Measurements from ENCODE around the gene KANSL1. TPM values are rescaled to one million over a fixed set of nuclear protein-coding genes. Genes with fewer than 3 reads are reported as not detected.
A peak's percentile ranks its signal among the peaks of the same experiment; 100 is the strongest.

The KANSL1 gene
- total and polyA plus RNA-seq, 9 of the 15 experiments (the other 6 are each of a cell fraction or from before 2014, with no cell fraction given) = 3.6 to 55.4 (median 31.8) TPM

DNA sequence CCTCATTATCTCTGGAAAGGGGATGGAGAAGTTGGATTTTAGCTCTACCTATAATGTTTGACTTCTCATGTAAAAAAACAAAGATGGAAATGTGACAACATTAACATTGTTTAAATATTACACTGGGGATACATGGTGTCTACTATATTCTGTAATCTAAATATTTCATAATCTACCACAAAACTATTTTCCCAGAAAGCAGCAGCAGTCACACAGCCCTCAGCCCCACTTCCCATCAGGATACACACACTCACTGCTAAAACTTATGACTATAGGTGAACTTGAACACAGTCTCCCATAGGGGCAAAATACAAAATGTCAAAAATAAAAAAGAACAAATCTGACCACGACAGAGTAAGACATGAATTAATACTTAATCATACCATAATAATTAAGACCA, 95.7 kb downstream of the KANSL1 start:
- in situ Hi-C loops (cut with MboI) (loop anchor here (10.0 kb wide), 1 partner anchor 477 kb away; the partner anchor contains the start of gene ARL17A), intact Hi-C loops (cut with micrococcal nuclease) (no loop called here)
- ChIA-PET CTCF (ENCODE audit: low intra/inter-chr PET ratio) (no interaction called here), POLR2A (no interaction called here)
- H3K9me1 ChIP-seq (ENCODE audit: control insufficient read depth, insufficient read depth, low read length) = no peaks in the 10 kb centered on the region
- H3K9ac ChIP-seq (ENCODE audit: insufficient read depth in 1 of 2, low read depth in 2 of 2, low read length in 2 of 2) = no peak overlapping the region
- BruUV-seq (replicated peaks) = no TSS peak
- no peak overlapping the region for H3K4me3 ChIP-seq
- peaks cover 16 to 23% of the 10 kb centered on the region in 2 experiments for H3K4me1 ChIP-seq (replicated peaks in 1 of 2; ENCODE audit: control insufficient read depth in 2 of 2, insufficient read depth in 2 of 2, low read length in 2 of 2)
- peaks cover 92% of the 10 kb centered on the region for H3K79me2 ChIP-seq (ENCODE audit: control insufficient read depth, insufficient read depth, low read length)
- H3K4me2 ChIP-seq (ENCODE audit: insufficient read depth, low read length) = no peak overlapping the region
- no peak for DNase-seq (ENCODE audit: extremely low read depth in 1 of 4, low spot score in 3 of 4)
- 39% methylated on average over 1 of the region's 1 CpG for WGBS (ENCODE audit: insufficient coverage, low coverage, missing lambda C conversion rate)
- H3K9me3 ChIP-seq (replicated peaks; ENCODE audit: control insufficient read depth, insufficient read depth, low read depth, low read length) = no peaks in the 10 kb centered on the region
- no peak overlapping the region for H2AFZ ChIP-seq (ENCODE audit: low read depth, low read length)
- H4K20me1 ChIP-seq (replicated peaks; ENCODE audit: control insufficient read depth, insufficient read depth, low read length) = peaks cover 8% of the 10 kb centered on the region; the same call in 1 of the 2 replicates
- no peak for FAIRE-seq
- ATAC-seq = no peak
- H3K27ac ChIP-seq (ENCODE audit: extremely low read depth, low read depth, low read length) = no peak overlapping the region
- H3K36me3 ChIP-seq (ENCODE audit: control insufficient read depth, insufficient read depth, low read length) = peaks cover 18% of the 10 kb centered on the region
- no peaks in the 10 kb centered on the region for H3K27me3 ChIP-seq (ENCODE audit: control insufficient read depth in 2 of 2, insufficient read depth in 2 of 2, low read length in 2 of 2)
- TF ChIP-seq CEBPB (tag; IDR thresholded peaks at IDR 0.05) (0 out of 2 replicates have a peak, but pooled peaks have one; percentile 9), HSF4 (CRISPR knock-in tag; IDR thresholded peaks at IDR 0.05; ENCODE audit: borderline replicate concordance) (no peak)
- TF ChIP-seq, protein P1, sequence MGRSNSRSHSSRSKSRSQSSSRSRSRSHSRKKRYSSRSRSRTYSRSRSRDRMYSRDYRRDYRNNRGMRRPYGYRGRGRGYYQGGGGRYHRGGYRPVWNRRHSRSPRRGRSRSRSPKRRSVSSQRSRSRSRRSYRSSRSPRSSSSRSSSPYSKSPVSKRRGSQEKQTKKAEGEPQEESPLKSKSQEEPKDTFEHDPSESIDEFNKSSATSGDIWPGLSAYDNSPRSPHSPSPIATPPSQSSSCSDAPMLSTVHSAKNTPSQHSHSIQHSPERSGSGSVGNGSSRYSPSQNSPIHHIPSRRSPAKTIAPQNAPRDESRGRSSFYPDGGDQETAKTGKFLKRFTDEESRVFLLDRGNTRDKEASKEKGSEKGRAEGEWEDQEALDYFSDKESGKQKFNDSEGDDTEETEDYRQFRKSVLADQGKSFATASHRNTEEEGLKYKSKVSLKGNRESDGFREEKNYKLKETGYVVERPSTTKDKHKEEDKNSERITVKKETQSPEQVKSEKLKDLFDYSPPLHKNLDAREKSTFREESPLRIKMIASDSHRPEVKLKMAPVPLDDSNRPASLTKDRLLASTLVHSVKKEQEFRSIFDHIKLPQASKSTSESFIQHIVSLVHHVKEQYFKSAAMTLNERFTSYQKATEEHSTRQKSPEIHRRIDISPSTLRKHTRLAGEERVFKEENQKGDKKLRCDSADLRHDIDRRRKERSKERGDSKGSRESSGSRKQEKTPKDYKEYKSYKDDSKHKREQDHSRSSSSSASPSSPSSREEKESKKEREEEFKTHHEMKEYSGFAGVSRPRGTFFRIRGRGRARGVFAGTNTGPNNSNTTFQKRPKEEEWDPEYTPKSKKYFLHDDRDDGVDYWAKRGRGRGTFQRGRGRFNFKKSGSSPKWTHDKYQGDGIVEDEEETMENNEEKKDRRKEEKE (IDR thresholded peaks at IDR 0.05; ENCODE audit: borderline replicate concordance in 1 of 2, control insufficient read depth in 1 of 2, low read depth in 2 of 2, low read length in 1 of 2) = no peak

Measured in K562 (cell line).